Measurements from ENCODE around the gene GPBP1.
A peak's percentile ranks its signal among the peaks of the same experiment; 100 is the strongest.
"Not testable (repeated sequence)": the region's sequence is repeated elsewhere in the genome, so short reads cannot be mapped to it uniquely, and the experiment has no call there.

Gene GPBP1

GRCh38 chr5:57181154-57181553, 7.3 kb downstream of the GPBP1 start:
- no peak overlapping the region for H3K4me3 ChIP-seq (ENCODE audit: low read depth, low read length)
- TF ChIP-seq CTCF (IDR thresholded peaks at IDR 0.05) = no peak
- peaks cover 17% of the 10 kb centered on the region for H3K4me1 ChIP-seq

GRCh38 chr5:57184322-57184721, 10.5 kb downstream of the GPBP1 start:
- H3K27ac ChIP-seq = no peak overlapping the region
- no peaks in the 10 kb centered on the region for H3K9me3 ChIP-seq (ENCODE audit: control insufficient read depth, low read length)
- H3K4me3 ChIP-seq (ENCODE audit: low read depth, low read length) = no peak overlapping the region
- no peak overlapping the region for H3K4me2 ChIP-seq (ENCODE audit: low read length)
- TF ChIP-seq CTCF (IDR thresholded peaks at IDR 0.05) = no peak
- no peaks in the 10 kb centered on the region for H3K36me3 ChIP-seq (ENCODE audit: control insufficient read depth, insufficient read depth, low read length)
- no peak overlapping the region for H2AFZ ChIP-seq
- peaks cover 90% of the 10 kb centered on the region for H3K79me2 ChIP-seq
- H3K9ac ChIP-seq = no peak overlapping the region
- H3K4me1 ChIP-seq = peaks cover 18% of the 10 kb centered on the region
- H3K27me3 ChIP-seq (ENCODE audit: control insufficient read depth, insufficient read depth, low read length) = no peaks in the 10 kb centered on the region

More at GRCh38 chr5:57181154-57181553, 7.3 kb downstream of the GPBP1 start:
- peaks cover 86% of the 10 kb centered on the region for H3K79me2 ChIP-seq
- H3K27ac ChIP-seq = no peak overlapping the region
- no peak overlapping the region for H3K9ac ChIP-seq
- H3K36me3 ChIP-seq (ENCODE audit: control insufficient read depth, insufficient read depth, low read length) = no peaks in the 10 kb centered on the region
- no peak overlapping the region for H3K4me2 ChIP-seq (ENCODE audit: low read length)
- H2AFZ ChIP-seq = no peak overlapping the region
- no peaks in the 10 kb centered on the region for H3K27me3 ChIP-seq (ENCODE audit: control insufficient read depth, insufficient read depth, low read length)
- no peaks in the 10 kb centered on the region for H3K9me3 ChIP-seq (ENCODE audit: control insufficient read depth, low read length)

- Histone ChIP-seq H3K4me1 (peaks cover 16% of the 10 kb centered on the region), H3K27ac (no peak overlapping the region)
These were observed 11.5 kb downstream of the GPBP1 start for GRCh38 chr5:57185313-57185712.

GRCh38 chr5:57186194-57186593, 12.3 kb downstream of the GPBP1 start:
- TF ChIP-seq CTCF (IDR thresholded peaks at IDR 0.05) = no peak
- Histone ChIP-seq H3K4me3 (ENCODE audit: low read depth, low read length) (peak overlapping the region; percentile 2), H3K4me1 (peaks cover 16% of the 10 kb centered on the region)

More at GRCh38 chr5:57185313-57185712, 11.5 kb downstream of the GPBP1 start:
- H3K9ac ChIP-seq = no peak overlapping the region
- H3K4me3 ChIP-seq (ENCODE audit: low read depth, low read length) = no peak overlapping the region
- peaks cover 84% of the 10 kb centered on the region for H3K79me2 ChIP-seq
- H3K27me3 ChIP-seq (ENCODE audit: control insufficient read depth, insufficient read depth, low read length) = no peaks in the 10 kb centered on the region
- no peak for TF ChIP-seq CTCF (IDR thresholded peaks at IDR 0.05)
- no peaks in the 10 kb centered on the region for H3K9me3 ChIP-seq (ENCODE audit: control insufficient read depth, low read length)
- no peak overlapping the region for H2AFZ ChIP-seq
- H3K4me2 ChIP-seq (ENCODE audit: low read length) = peak overlapping the region; percentile 37
- no peaks in the 10 kb centered on the region for H3K36me3 ChIP-seq (ENCODE audit: control insufficient read depth, insufficient read depth, low read length)

GRCh38 chr5:57187977-57188376, 14.1 kb downstream of the GPBP1 start:
- Histone ChIP-seq H3K79me2 (peaks cover 80% of the 10 kb centered on the region), H3K4me1 (peaks cover 16% of the 10 kb centered on the region)
- not testable (repeated sequence) for H3K27ac ChIP-seq; H3K36me3 ChIP-seq (ENCODE audit: control insufficient read depth, insufficient read depth, low read length); H3K27me3 ChIP-seq (ENCODE audit: control insufficient read depth, insufficient read depth, low read length); H3K4me3 ChIP-seq (ENCODE audit: low read depth, low read length); H3K9me3 ChIP-seq (ENCODE audit: control insufficient read depth, low read length); H3K4me2 ChIP-seq (ENCODE audit: low read length); H2AFZ ChIP-seq; H3K9ac ChIP-seq

More at GRCh38 chr5:57186194-57186593, 12.3 kb downstream of the GPBP1 start:
- Histone ChIP-seq H3K27ac (no peak overlapping the region), H3K36me3 (ENCODE audit: control insufficient read depth, insufficient read depth, low read length) (no peaks in the 10 kb centered on the region), H3K79me2 (peaks cover 81% of the 10 kb centered on the region), H3K4me2 (ENCODE audit: low read length) (peak overlapping the region; percentile 37), H3K9ac (no peak overlapping the region), H2AFZ (no peak overlapping the region), H3K9me3 (ENCODE audit: control insufficient read depth, low read length) (no peaks in the 10 kb centered on the region), H3K27me3 (ENCODE audit: control insufficient read depth, insufficient read depth, low read length) (no peaks in the 10 kb centered on the region)

All from parathyroid adenoma (tissue), 2 donors.